GM19324 (cell line): ENCODE measurements around the gene SPC24.
"Not testable (repeated sequence)": the region's sequence is repeated elsewhere in the genome, so short reads cannot be mapped to it uniquely, and the experiment has no call there.

Source experiments
- ATAC-seq: cut with Tn5 transposase; IDR thresholded peaks from one replicate; pipeline ENCODE4 v1.9.1; 2021; ENCODE audit warnings: mild to moderate bottlenecking, moderate library complexity; ENCODE audit not compliant: unreplicated experiment, low FRiP score

The SPC24 gene

DNA sequence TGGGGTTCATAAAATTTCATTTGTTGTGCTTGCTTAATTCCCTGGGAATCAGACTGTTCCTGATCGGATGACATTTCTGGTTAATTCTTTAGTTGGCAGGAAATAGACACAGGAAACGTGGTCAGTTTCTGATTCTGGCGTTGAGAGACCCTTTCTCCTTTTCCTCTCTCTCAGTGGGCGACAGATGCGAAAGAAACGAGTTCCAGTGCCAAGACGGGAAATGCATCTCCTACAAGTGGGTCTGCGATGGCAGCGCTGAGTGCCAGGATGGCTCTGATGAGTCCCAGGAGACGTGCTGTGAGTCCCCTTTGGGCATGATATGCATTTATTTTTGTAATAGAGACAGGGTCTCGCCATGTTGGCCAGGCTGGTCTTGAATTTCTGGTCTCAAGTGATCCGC, 55.5 kb downstream of the SPC24 start:
- no peak for ATAC-seq

DNA sequence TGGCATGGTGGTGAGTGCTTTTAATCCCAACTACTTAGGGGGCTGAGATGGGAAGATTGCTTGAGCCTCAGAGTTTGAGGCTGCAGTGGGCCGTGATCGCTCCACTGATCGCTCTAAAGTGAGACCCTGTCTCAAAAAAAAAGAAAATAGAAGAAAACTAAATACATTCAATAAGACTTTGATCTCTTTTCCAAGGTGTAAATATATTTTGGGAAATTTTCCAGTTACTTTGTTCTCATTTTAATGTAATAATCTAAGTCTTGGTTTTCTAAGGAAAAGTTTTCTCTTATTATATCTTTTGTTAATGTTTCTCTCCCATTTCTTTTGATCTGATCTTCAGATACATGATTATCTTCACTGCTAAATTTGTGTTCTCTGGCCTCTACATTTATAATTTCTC, 56.7 kb downstream of the SPC24 start:
- ATAC-seq = no peak

DNA sequence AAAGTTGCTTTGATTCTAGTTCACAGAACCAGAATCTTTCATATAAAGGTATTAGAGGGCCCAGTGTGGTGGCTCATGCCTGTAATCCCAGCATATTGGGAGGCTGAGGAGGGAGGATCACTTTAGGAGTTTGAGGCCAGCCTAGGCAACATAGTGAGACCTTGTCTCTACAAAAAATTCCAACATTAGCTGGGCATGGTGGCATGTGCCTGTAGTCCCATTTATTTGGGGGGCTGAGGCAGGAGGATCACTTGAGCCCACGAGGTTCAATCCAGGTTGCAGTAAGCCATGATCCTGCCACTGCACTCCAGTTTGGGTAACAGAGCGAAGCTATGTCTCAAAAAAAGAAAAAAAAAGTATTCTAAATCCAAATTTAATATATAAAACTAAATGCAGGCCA, 57.3 kb downstream of the SPC24 start:
- ATAC-seq = no peak

DNA sequence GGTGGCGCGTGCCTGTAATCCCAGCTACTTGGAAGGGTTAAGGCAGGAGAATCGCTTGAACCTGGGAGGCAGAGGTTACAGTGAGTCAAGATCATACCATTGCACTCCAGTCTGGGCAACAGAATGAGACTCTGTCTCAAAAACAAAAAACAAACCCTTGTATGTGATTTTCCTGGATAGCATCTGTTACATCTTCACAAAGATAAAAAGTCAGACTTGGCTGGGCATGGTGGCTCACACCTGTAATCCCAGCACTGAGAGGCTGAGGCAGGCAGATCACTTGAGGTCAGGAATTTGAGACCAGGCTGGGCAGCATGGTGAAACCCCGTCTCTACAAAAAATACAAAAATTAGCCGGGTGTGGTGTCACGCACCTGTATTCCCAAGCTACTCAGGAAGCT, 58.2 kb downstream of the SPC24 start:
- ATAC-seq = not testable (repeated sequence)

DNA sequence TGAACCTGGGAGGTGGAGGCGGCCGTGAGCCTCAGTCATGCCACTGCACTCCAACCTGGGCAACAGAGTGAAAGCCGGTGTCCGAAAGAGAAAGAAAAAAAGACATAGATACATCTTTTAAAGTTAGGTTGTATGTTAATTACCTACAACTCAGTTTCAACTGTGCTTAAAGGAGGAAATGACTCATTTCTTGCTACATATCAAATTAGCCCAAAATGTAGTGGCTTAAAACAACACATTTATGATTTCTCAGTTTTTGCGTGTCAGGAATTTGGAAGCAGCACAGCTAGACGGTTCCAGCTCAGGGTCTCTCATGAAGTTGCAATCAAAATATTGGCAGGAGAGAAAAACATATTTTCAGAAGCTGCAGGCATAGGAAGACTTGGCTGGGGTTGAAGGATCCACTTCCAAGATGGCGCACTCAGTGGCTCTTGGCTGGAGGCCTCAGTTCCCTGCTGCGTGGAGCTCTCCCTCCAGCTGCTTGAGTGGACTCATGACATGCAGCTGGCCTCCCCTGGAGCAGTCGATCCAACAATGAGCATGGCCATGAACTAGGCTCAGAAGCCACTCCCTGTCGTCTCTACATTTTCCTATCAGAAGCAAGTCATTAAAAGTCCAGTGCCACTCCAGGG, 59.3 kb downstream of the SPC24 start:
- peak; percentile 50 for ATAC-seq
